A549 (cell line): ENCODE data around the gene DGKD. TPM values are rescaled to one million over a fixed set of nuclear protein-coding genes. Genes with fewer than 3 reads are reported as not detected.

Source experiments
- ATAC-seq, 2 experiments: fragments of 200-7000 bp in 1 of 2; fragments of >200 bp in 1 of 2; cut with Nextera tagmentation in 1 of 2; cut with Tn5 transposase in 1 of 2; 3 replicates each; pipeline versions ENCODE4 v1.8.0 to v1.9.1; 2018 to 2020; ENCODE audit warnings: mild to moderate bottlenecking in 1 of 2, moderate library complexity in 1 of 2
- CTCF ChIA-PET: fragments of 300-600 bp; sonication (Branson Sonifier 250); formaldehyde crosslinking; extraction: SDS; loops from one replicate; lab custom pipeline; 2021; ENCODE audit warnings: antibody characterized with exemption, inconsistent platforms; lab: Yijun Ruan, JAX
- POLR2A ChIA-PET: fragments of 350-600 bp; formaldehyde crosslinking; extraction: SDS; loops from one replicate; lab custom pipeline; 2021; ENCODE audit warnings: antibody characterized with exemption, inconsistent platforms; lab: Yijun Ruan, JAX
- DNase-seq, 2 experiments: peaks; one replicate each; pipeline versions ENCODE4 v3.0.0 to v3.0.0-alpha.2; 2011 to 2016; ENCODE audit warnings: low read depth in 1 of 2, low spot score in 1 of 2
- FAIRE-seq: peaks from 2 replicates; lab custom pipeline; 2011; peaks lifted over from hg19 to GRCh38; lab: Jason Lieb, UNC
- H3K27ac ChIP-seq, 2 experiments: fragments of >200 bp; sonication (Bioruptor Twin); formaldehyde crosslinking; 3 replicates each; pipeline ENCODE4 v1.5.1; 2016 to 2017
- H3K4me1 ChIP-seq: fragments of >200 bp; sonication (Bioruptor Twin); formaldehyde crosslinking; 3 replicates; pipeline ENCODE4 v1.6.1; 2016
- H3K4me2 ChIP-seq: fragments of >200 bp; sonication (Bioruptor Twin); formaldehyde crosslinking; 3 replicates; pipeline ENCODE4 v1.6.1; 2016
- H3K4me3 ChIP-seq: fragments of >200 bp; sonication (Bioruptor Twin); formaldehyde crosslinking; 3 replicates; pipeline ENCODE4 v1.5.1; 2016
- H3K9me3 ChIP-seq: fragments of >200 bp; sonication (Bioruptor Twin); formaldehyde crosslinking; 3 replicates; pipeline ENCODE4 v1.6.1; 2016
- BHLHE40 ChIP-seq: IDR thresholded peaks from 2 replicates; pipeline ENCODE4 v1.6.1; 2012; ENCODE audit warnings: low read depth, low read length, inconsistent platforms
- CEBPB ChIP-seq, 2 experiments: fragments of >200 bp in 1 of 2; sonication (Bioruptor Twin) in 1 of 2; formaldehyde crosslinking in 1 of 2; IDR thresholded peaks; 2 replicates each; pipeline ENCODE4 v1.6.1; 2012 to 2016
- EHF ChIP-seq: fragments of 250-450 bp; sonication (Bioruptor Pico); IDR thresholded peaks from 2 replicates; pipeline ENCODE4 v1.5.0; 2020; ENCODE audit warnings: mild to moderate bottlenecking
- EP300 ChIP-seq, 2 experiments: fragments of >200 bp; sonication (Bioruptor Twin); formaldehyde crosslinking; IDR thresholded peaks; 2 replicates in 1 of 2; 3 replicates in 1 of 2; pipeline ENCODE4 v1.6.1; 2016 to 2017
- FOSL2 ChIP-seq, 2 experiments: fragments of 450-650 bp in 1 of 2; fragments of >200 bp in 1 of 2; sonication (Bioruptor Twin) in 1 of 2; formaldehyde crosslinking; IDR thresholded peaks; 2 replicates each; pipeline versions ENCODE4 v1.5.0 to v1.6.1; 2016 to 2020; ENCODE audit warnings: mild to moderate bottlenecking in 1 of 2, moderate library complexity in 1 of 2
- HDAC2 ChIP-seq: fragments of 200-600 bp; sonication (generic); IDR thresholded peaks from 2 replicates; pipeline ENCODE4 v1.6.1; 2016
- HEYL ChIP-seq: fragments of 250-450 bp; sonication (Bioruptor Pico); IDR thresholded peaks from 2 replicates; pipeline ENCODE4 v1.8.0; 2021; ENCODE audit warnings: mild to moderate bottlenecking, moderate library complexity
- HOXB5 ChIP-seq: fragments of 250-450 bp; sonication (Bioruptor Pico); IDR thresholded peaks from 2 replicates; pipeline ENCODE4 v1.5.0; 2020; ENCODE audit warnings: mild to moderate bottlenecking, moderate library complexity
- JUN ChIP-seq, 2 experiments: fragments of >200 bp; sonication (Bioruptor Twin); formaldehyde crosslinking; IDR thresholded peaks; 2 replicates in 1 of 2; 3 replicates in 1 of 2; pipeline ENCODE4 v1.6.1; 2016 to 2017
- JUNB ChIP-seq: fragments of >200 bp; sonication (Bioruptor Twin); formaldehyde crosslinking; IDR thresholded peaks from 2 replicates; pipeline ENCODE4 v1.6.1; 2016
- MAZ ChIP-seq: fragments of 150-350 bp; IDR thresholded peaks from 2 replicates; pipeline ENCODE4 v1.6.1; 2014; ENCODE audit warnings: antibody characterized with exemption, low read depth, low read length, borderline replicate concordance
- RAD21 ChIP-seq, 2 experiments: fragments of >200 bp in 1 of 2; sonication (Bioruptor Twin) in 1 of 2; formaldehyde crosslinking in 1 of 2; IDR thresholded peaks in 1 of 2; conservative IDR thresholded peaks in 1 of 2; 2 replicates in 1 of 2; 3 replicates in 1 of 2; pipeline ENCODE4 v1.6.1; 2012 to 2018; ENCODE audit warnings: inconsistent platforms in 1 of 2
- REST ChIP-seq: fragments of 200-600 bp; sonication (generic); IDR thresholded peaks from 2 replicates; pipeline ENCODE4 v1.6.1; 2016; ENCODE audit warnings: antibody characterized with exemption, mild to moderate bottlenecking, moderate library complexity
- RNF2 ChIP-seq: fragments of 200-600 bp; sonication (generic); IDR thresholded peaks from 2 replicates; pipeline ENCODE4 v1.6.1; 2016; ENCODE audit warnings: low read depth, mild to moderate bottlenecking, antibody characterized with exemption, moderate library complexity, borderline replicate concordance
- TP53 ChIP-seq: fragments of 250-450 bp; sonication (Bioruptor Pico); IDR thresholded peaks from 2 replicates; pipeline ENCODE4 v1.5.0; 2021; ENCODE audit warnings: mild to moderate bottlenecking, moderate library complexity
- ZSCAN20 ChIP-seq: fragments of 250-450 bp; sonication (Bioruptor Pico); IDR thresholded peaks from 2 replicates; pipeline ENCODE4 v1.8.0; 2022; ENCODE audit warnings: mild to moderate bottlenecking, moderate library complexity
- WGBS: methylation state at CpG from one replicate; pipeline ENCODE4 v1.1.6; 2017; ENCODE audit errors: missing lambda C conversion rate; 5-methylcytosine and 5-hydroxymethylcytosine counted together
- polyA plus RNA-seq, 4 experiments: library from polyadenylated mRNA; depleted of rRNA in 3 of 4; stranded (reverse); fragments of >200 nt; fragmentation: RNase III in 1 of 4; extraction: RNeasy Plus Mini Kit Qiagen cat#74134 plus additional on column Dnase treatment in 1 of 4; gene quantifications; 2 replicates in 3 of 4; 3 replicates in 1 of 4; pipeline ENCODE4 v1.2.3, GENCODE V29; 2011 to 2017
- TF ChIP-seq, protein P1 (sequence below): fragments of >200 bp; sonication (Bioruptor Twin); formaldehyde crosslinking; IDR thresholded peaks from 3 replicates; pipeline ENCODE4 v1.5.1; 2016
- TF ChIP-seq, protein P2 (sequence below): fragments of 450-650 bp; IDR thresholded peaks from 2 replicates; pipeline ENCODE4 v1.6.1; 2014; ENCODE audit warnings: antibody characterized with exemption
- TF ChIP-seq, protein P3 (sequence below): fragments of 250-450 bp; sonication (Bioruptor Pico); IDR thresholded peaks from 2 replicates; pipeline ENCODE4 v1.5.0; 2020; ENCODE audit warnings: low read depth, mild to moderate bottlenecking, moderate library complexity
- TF ChIP-seq, protein P4 (sequence below): fragments of >200 bp; sonication (Bioruptor Twin); formaldehyde crosslinking; IDR thresholded peaks from 3 replicates; pipeline ENCODE4 v1.6.1; 2016

Gene DGKD
- polyA plus RNA-seq, 2 of the 4 experiments (the other 2 are of a cell fraction): 68.8 to 99.6 TPM

GRCh38 chr2:233495503-233496496 is 141.5 kb downstream of the DGKD start:
- WGBS: 23% methylated on average over 10 of the region's 10 CpGs
- Histone ChIP-seq H3K4me3 (no peak overlapping the region), H3K4me1 (peaks cover 26% of the 10 kb centered on the region), H3K4me2 (peak overlapping the region; percentile 55), H3K27ac (peak overlapping the region; percentile 55 to 81), H3K9me3 (no peaks in the 10 kb centered on the region)
- TF ChIP-seq HDAC2: no peak
- TF ChIP-seq CEBPB (IDR thresholded peaks at IDR 0.05): peak in 1 of 2 experiments; percentile 15; a peak in 1 of 4 replicates
- POLR2A ChIA-PET: no interaction called here
- ATAC-seq (peak; percentile 64 to 70; a peak in 3 of 6 replicates), FAIRE-seq (peak; percentile 13), DNase-seq (no peak)
- CTCF ChIA-PET: interaction anchor here (1.0 kb wide), 1 partner anchor 14 kb away, joined by 3 read pairs; no protein-coding TSS in a partner anchor

- TF ChIP-seq, protein P1, sequence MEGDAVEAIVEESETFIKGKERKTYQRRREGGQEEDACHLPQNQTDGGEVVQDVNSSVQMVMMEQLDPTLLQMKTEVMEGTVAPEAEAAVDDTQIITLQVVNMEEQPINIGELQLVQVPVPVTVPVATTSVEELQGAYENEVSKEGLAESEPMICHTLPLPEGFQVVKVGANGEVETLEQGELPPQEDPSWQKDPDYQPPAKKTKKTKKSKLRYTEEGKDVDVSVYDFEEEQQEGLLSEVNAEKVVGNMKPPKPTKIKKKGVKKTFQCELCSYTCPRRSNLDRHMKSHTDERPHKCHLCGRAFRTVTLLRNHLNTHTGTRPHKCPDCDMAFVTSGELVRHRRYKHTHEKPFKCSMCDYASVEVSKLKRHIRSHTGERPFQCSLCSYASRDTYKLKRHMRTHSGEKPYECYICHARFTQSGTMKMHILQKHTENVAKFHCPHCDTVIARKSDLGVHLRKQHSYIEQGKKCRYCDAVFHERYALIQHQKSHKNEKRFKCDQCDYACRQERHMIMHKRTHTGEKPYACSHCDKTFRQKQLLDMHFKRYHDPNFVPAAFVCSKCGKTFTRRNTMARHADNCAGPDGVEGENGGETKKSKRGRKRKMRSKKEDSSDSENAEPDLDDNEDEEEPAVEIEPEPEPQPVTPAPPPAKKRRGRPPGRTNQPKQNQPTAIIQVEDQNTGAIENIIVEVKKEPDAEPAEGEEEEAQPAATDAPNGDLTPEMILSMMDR: no peak
- TF ChIP-seq, protein P2, sequence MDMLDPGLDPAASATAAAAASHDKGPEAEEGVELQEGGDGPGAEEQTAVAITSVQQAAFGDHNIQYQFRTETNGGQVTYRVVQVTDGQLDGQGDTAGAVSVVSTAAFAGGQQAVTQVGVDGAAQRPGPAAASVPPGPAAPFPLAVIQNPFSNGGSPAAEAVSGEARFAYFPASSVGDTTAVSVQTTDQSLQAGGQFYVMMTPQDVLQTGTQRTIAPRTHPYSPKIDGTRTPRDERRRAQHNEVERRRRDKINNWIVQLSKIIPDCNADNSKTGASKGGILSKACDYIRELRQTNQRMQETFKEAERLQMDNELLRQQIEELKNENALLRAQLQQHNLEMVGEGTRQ: no peak
- TF ChIP-seq HEYL: no peak
- no peak for TF ChIP-seq EP300 (IDR thresholded peaks at IDR 0.05)
- TF ChIP-seq JUNB: no peak
- TF ChIP-seq, protein P3, sequence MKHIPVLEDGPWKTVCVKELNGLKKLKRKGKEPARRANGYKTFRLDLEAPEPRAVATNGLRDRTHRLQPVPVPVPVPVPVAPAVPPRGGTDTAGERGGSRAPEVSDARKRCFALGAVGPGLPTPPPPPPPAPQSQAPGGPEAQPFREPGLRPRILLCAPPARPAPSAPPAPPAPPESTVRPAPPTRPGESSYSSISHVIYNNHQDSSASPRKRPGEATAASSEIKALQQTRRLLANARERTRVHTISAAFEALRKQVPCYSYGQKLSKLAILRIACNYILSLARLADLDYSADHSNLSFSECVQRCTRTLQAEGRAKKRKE: no peak
- TF ChIP-seq RNF2: no peak
- TF ChIP-seq FOSL2 (IDR thresholded peaks at IDR 0.05): no peak
- no peak for TF ChIP-seq FOSL2 (CRISPR knock-in tag; IDR thresholded peaks at IDR 0.05)
- TF ChIP-seq RAD21 (conservative IDR thresholded peaks at IDR 0.05 in 1 of 2, IDR thresholded peaks at IDR 0.05 in 1 of 2): no peak
- TF ChIP-seq EHF (CRISPR knock-in tag): no peak
- TF ChIP-seq CEBPB (IDR thresholded peaks at IDR 0.05): no peak
- TF ChIP-seq JUN (IDR thresholded peaks at IDR 0.05): no peak
- TF ChIP-seq HOXB5 (CRISPR knock-in tag): no peak
- no peak for TF ChIP-seq ZSCAN20 (CRISPR knock-in tag)
- TF ChIP-seq REST: no peak
- no peak for TF ChIP-seq TP53 (CRISPR knock-in tag)
- TF ChIP-seq, protein P4, sequence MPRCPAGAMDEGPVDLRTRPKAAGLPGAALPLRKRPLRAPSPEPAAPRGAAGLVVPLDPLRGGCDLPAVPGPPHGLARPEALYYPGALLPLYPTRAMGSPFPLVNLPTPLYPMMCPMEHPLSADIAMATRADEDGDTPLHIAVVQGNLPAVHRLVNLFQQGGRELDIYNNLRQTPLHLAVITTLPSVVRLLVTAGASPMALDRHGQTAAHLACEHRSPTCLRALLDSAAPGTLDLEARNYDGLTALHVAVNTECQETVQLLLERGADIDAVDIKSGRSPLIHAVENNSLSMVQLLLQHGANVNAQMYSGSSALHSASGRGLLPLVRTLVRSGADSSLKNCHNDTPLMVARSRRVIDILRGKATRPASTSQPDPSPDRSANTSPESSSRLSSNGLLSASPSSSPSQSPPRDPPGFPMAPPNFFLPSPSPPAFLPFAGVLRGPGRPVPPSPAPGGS: no peak
- no peak for TF ChIP-seq MAZ
- TF ChIP-seq BHLHE40: no peak
- Histone ChIP-seq H3K27ac (peak overlapping the region; percentile 1 to 58; a peak in 2 of 6 replicates), H3K9me3 (peaks cover 14% of the 10 kb centered on the region), H3K4me2 (no peak overlapping the region), H3K4me1 (peaks cover 26% of the 10 kb centered on the region), H3K4me3 (no peak overlapping the region)
- WGBS: 96% methylated on average over 2 of the region's 2 CpGs
- DNase-seq (no peak), FAIRE-seq (no peak), ATAC-seq (no peak)
- CTCF ChIA-PET: interaction anchor here (1.0 to 1.2 kb wide), 3 partner anchors 10 to 335 kb away, joined by 3 to 6 read pairs (median 3); no protein-coding TSS in a partner anchor
- POLR2A ChIA-PET: no interaction called here
Measured at GRCh38 chr2:233497692-233498091, 143.4 kb downstream of the DGKD start.
